Natural killer cell (primary cell): ENCODE measurements around the gene KLK7. TPM values are rescaled to one million over a fixed set of nuclear protein-coding genes. Genes with fewer than 3 reads are reported as not detected.

ENCODE experiments used
- ATAC-seq, 3 donors: fragments of 150-1000 bp in 2 of 3; fragments of 200-7000 bp in 1 of 3; cut with Tn5 transposase; 1 replicate in 1 of 3; 2 replicates in 2 of 3; pipeline ENCODE4 v1.10.0; 2021; ENCODE audit warnings: mild to moderate bottlenecking in 2 of 3, moderate library complexity in 2 of 3
- DNase-seq, 2 donors: peaks; one replicate each; pipeline versions ENCODE4 v3.0.0 to v3.0.0-alpha.2; 2013 to 2021; ENCODE audit warnings: mixed read lengths in 1 of 2
- H3K27ac ChIP-seq: one replicate; pipeline ENCODE4 v1.5.1; 2013; ENCODE audit warnings: mild to moderate bottlenecking, low read length
- H3K27me3 ChIP-seq: one replicate; pipeline ENCODE4 v1.6.1; 2013; ENCODE audit warnings: low read length; ENCODE audit not compliant: control insufficient read depth, insufficient read depth
- H3K36me3 ChIP-seq: one replicate; pipeline ENCODE4 v1.6.1; 2013; ENCODE audit warnings: low read length; ENCODE audit not compliant: control insufficient read depth, insufficient read depth
- H3K4me1 ChIP-seq: one replicate; pipeline ENCODE4 v1.6.1; 2013; ENCODE audit warnings: low read length; ENCODE audit not compliant: control insufficient read depth, insufficient read depth
- H3K4me3 ChIP-seq: one replicate; pipeline ENCODE4 v1.5.1; 2013; ENCODE audit warnings: low read length
- H3K9me3 ChIP-seq: one replicate; pipeline ENCODE4 v1.6.1; 2013; ENCODE audit warnings: low read length; ENCODE audit not compliant: control insufficient read depth, insufficient read depth
- H3K27ac Mint-ChIP-seq, 2 donors: one replicate each; pipeline ENCODE4 v1.8.0; 2022; ENCODE audit warnings: mild to moderate bottlenecking in 2 of 2, mixed read lengths in 2 of 2, moderate library complexity in 1 of 2
- H3K27me3 Mint-ChIP-seq, 2 donors: one replicate each; pipeline ENCODE4 v1.8.0; 2022; ENCODE audit warnings: low read depth in 2 of 2, mixed read lengths in 2 of 2
- H3K36me3 Mint-ChIP-seq: one replicate; pipeline ENCODE4 v1.8.0; 2022; ENCODE audit warnings: mixed read lengths
- H3K4me1 Mint-ChIP-seq, 2 donors: one replicate each; pipeline ENCODE4 v1.8.0; 2022; ENCODE audit warnings: mixed read lengths in 2 of 2
- H3K4me3 Mint-ChIP-seq: one replicate; pipeline ENCODE4 v1.8.0; 2022; ENCODE audit warnings: mild to moderate bottlenecking, moderate library complexity, mixed read lengths
- H3K9me3 Mint-ChIP-seq, 2 donors: one replicate each; pipeline ENCODE4 v1.8.0; 2022; ENCODE audit warnings: mixed read lengths in 2 of 2
- WGBS: methylation state at CpG from one replicate; pipeline ENCODE4 v1.1.7; 2013; ENCODE audit warnings: missing lambda C conversion rate; ENCODE audit not compliant: insufficient coverage; 5-methylcytosine and 5-hydroxymethylcytosine counted together
- intact Hi-C: fragments of 100-400 bp; cut with micrococcal nuclease; formaldehyde crosslinking; loops from one replicate; pipeline ENCODE4 v1.14.2; 2022
- total RNA-seq, 4 donors: library from RNA; stranded (reverse); fragments of 120-200 nt in 1 of 4; gene quantifications; one replicate each; pipeline versions ENCODE4 v1.2.3 to v1.2.4, GENCODE V29; 2013 to 2022
- TF ChIP-seq, protein P1 (sequence below): fragments of 200-600 bp; IDR thresholded peaks from one replicate; pipeline ENCODE4 v1.8.0; 2022; ENCODE audit warnings: antibody characterized with exemption

The KLK7 gene
- total RNA-seq, 3 donors from 2014 or later (not counting 1 experiment from before 2014, with no cell fraction given), result not detected

DNA sequence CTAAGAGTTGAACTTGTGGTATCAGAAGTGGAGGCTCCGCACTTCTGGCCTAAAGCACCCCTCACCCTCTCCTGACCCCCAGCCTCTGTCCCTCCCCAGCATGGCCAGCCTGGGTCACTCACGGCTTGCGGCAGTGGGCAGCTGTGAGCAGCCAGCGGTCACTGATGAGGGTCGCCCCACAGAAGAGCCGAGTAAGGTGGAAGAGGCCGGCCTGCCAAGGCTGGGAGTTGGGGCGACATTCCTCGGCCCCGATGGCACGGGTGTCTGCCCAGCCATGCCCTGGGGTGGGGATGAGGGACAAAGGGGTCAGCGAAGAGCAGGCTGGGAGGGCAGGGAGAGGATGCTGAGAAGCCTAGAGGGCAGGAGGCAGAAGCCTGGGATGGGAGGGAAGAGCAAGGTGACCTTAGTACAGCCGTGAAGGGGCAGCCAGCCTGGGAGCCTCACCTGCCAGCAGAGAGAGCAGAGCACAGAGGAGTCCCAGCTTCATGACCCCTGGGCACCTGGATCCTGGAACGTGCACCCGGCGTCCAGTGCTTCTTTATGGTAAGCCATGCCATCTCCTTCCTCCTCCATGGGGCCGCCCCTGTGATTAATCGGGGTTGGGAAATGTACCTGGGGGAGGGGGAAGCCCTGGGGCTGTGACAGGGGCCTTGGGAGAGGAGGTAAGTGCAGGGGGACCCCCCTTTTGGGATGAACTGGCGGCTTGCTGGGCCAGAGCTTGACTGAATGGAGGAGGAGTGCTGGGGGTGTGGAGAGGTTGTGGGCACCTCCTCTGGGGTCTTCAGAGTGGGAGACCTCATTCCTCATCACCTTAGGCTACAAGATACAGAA, 25.6 kb upstream of the KLK7 start:
- no peak overlapping the region for H3K4me3 Mint-ChIP-seq
- Histone ChIP-seq H3K27ac (no peak overlapping the region), H3K9me3 (no peaks in the 10 kb centered on the region), H3K4me1 (no peaks in the 10 kb centered on the region), H3K36me3 (no peaks in the 10 kb centered on the region), H3K4me3 (no peak overlapping the region), H3K27me3 (no peaks in the 10 kb centered on the region)
- H3K4me1 Mint-ChIP-seq, result no peaks in the 10 kb centered on the region
- no peak for ATAC-seq
- DNase-seq, result no peak
- no peak overlapping the region for H3K27ac Mint-ChIP-seq
- peaks cover 40 to 43% of the 10 kb centered on the region in 2 donors for H3K27me3 Mint-ChIP-seq
- H3K36me3 Mint-ChIP-seq, result no peaks in the 10 kb centered on the region
- intact Hi-C loops, result no loop called here
- WGBS, result 70% methylated on average over 19 of the region's 19 CpGs
- no peaks in the 10 kb centered on the region for H3K9me3 Mint-ChIP-seq
- TF ChIP-seq, protein P1, sequence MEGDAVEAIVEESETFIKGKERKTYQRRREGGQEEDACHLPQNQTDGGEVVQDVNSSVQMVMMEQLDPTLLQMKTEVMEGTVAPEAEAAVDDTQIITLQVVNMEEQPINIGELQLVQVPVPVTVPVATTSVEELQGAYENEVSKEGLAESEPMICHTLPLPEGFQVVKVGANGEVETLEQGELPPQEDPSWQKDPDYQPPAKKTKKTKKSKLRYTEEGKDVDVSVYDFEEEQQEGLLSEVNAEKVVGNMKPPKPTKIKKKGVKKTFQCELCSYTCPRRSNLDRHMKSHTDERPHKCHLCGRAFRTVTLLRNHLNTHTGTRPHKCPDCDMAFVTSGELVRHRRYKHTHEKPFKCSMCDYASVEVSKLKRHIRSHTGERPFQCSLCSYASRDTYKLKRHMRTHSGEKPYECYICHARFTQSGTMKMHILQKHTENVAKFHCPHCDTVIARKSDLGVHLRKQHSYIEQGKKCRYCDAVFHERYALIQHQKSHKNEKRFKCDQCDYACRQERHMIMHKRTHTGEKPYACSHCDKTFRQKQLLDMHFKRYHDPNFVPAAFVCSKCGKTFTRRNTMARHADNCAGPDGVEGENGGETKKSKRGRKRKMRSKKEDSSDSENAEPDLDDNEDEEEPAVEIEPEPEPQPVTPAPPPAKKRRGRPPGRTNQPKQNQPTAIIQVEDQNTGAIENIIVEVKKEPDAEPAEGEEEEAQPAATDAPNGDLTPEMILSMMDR, result no peak

DNA sequence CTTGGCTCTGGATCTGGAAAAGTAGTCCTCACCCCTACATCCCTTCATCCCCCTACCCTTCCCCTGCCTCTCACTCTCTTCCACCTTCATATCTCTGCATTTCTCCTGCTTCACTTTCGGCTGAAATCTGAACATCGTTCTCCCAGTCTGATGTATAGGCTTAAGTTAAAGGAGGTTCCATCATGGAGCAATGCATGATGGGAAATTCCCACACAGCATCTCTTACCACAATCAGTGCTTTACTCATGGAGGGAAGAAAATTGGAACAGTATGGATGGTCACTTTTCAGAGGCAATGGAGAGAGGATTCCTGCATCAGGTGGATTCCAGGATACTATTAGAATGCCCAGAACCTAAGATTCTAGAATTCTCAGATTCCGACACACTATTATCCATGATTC, 23.8 kb upstream of the KLK7 start:
- no peak overlapping the region for H3K4me3 Mint-ChIP-seq
- TF ChIP-seq, protein P1, result no peak
- intact Hi-C loops, result no loop called here
- no peaks in the 10 kb centered on the region for H3K36me3 Mint-ChIP-seq
- ATAC-seq, result no peak
- WGBS, result 100% methylated on average over 1 of the region's 3 CpGs
- no peak for DNase-seq
- Histone ChIP-seq H3K36me3 (no peaks in the 10 kb centered on the region), H3K9me3 (no peaks in the 10 kb centered on the region), H3K4me3 (no peak overlapping the region), H3K27ac (no peak overlapping the region), H3K4me1 (no peaks in the 10 kb centered on the region), H3K27me3 (no peaks in the 10 kb centered on the region)
- H3K27ac Mint-ChIP-seq, result no peak overlapping the region
- H3K27me3 Mint-ChIP-seq, result peaks cover 33 to 39% of the 10 kb centered on the region in 2 donors
- H3K9me3 Mint-ChIP-seq, result no peaks in the 10 kb centered on the region
- H3K4me1 Mint-ChIP-seq, result peaks cover 0 to 2% of the 10 kb centered on the region in 2 donors

DNA sequence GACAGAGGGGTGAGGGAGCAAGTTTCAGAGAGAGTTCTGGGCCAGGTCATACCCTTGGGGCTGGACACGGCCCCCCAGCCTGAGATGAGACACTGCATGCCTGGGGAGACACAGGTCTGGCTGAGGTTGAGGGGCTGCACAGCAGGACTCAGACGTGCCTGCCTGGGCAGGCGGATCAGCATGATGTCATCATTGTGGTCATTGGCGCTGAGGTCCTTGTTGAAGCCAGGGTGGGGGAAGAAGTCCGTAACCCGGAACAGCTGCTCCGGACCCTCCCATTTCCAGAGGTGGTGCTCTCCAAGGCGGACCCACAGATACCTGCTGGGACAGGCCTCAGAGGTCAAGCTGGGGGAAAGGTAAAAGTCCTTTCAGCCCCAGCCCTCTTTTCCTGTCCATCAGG, 22.7 kb upstream of the KLK7 start:
- H3K36me3 Mint-ChIP-seq, result no peaks in the 10 kb centered on the region
- peaks cover 40 to 48% of the 10 kb centered on the region in 2 donors for H3K27me3 Mint-ChIP-seq
- H3K4me1 Mint-ChIP-seq, result peaks cover 0 to 6% of the 10 kb centered on the region in 2 donors
- Histone ChIP-seq H3K36me3 (no peaks in the 10 kb centered on the region), H3K4me1 (no peaks in the 10 kb centered on the region), H3K4me3 (no peak overlapping the region), H3K9me3 (no peaks in the 10 kb centered on the region), H3K27me3 (no peaks in the 10 kb centered on the region), H3K27ac (no peak overlapping the region)
- no peaks in the 10 kb centered on the region for H3K9me3 Mint-ChIP-seq
- TF ChIP-seq, protein P1, result no peak
- WGBS, result 44% methylated on average over 8 of the region's 8 CpGs
- DNase-seq (no peak), ATAC-seq (no peak)
- intact Hi-C loops, result no loop called here
- no peak overlapping the region for H3K4me3 Mint-ChIP-seq
- H3K27ac Mint-ChIP-seq, result no peak overlapping the region

DNA sequence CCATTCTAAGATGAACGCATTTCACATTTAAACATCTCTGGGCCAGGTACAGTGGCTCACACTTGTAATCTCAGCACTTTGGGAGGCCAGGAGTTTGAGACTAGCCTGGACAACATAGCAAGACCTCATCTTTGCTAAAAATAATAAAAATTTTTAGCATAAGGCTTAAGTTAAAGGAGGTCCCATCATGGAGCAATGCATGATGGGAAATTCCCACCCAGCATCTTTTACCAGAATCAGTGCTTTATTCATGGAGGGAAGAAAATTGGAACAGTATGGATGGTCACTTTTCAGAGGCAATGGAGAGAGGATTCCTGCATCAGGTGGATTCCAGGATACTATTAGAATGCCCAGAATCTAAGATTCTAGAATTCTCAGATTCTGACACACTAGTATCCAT, 21.5 kb upstream of the KLK7 start:
- no peak for ATAC-seq
- TF ChIP-seq, protein P1, result no peak
- Mint-ChIP-seq H3K27me3 (peaks cover 40 to 44% of the 10 kb centered on the region in 2 donors), H3K4me1 (peaks cover 0 to 6% of the 10 kb centered on the region in 2 donors), H3K4me3 (no peak overlapping the region), H3K27ac (no peak overlapping the region), H3K36me3 (no peaks in the 10 kb centered on the region), H3K9me3 (no peaks in the 10 kb centered on the region)
- H3K4me3 ChIP-seq, result no peak overlapping the region
- no peaks in the 10 kb centered on the region for H3K4me1 ChIP-seq
- no peaks in the 10 kb centered on the region for H3K9me3 ChIP-seq
- intact Hi-C loops, result no loop called here
- peaks cover 5% of the 10 kb centered on the region for H3K27me3 ChIP-seq
- DNase-seq, result no peak
- no peak overlapping the region for H3K27ac ChIP-seq
- no peaks in the 10 kb centered on the region for H3K36me3 ChIP-seq
- 88% methylated on average over 1 of the region's 1 CpG for WGBS
